Uterus (tissue), 4 donors: Measurements from ENCODE around the gene BORCS6. TPM values are rescaled to one million over a fixed set of nuclear protein-coding genes. Genes with fewer than 3 reads are reported as not detected.

Experiments
- DNase-seq, 2 donors: peaks; one replicate each; pipeline ENCODE4 v3.0.0-alpha.2; 2019 to 2020
- H3K27ac ChIP-seq, 2 donors: fragments of 200-600 bp; sonication (generic); 1 replicate in 1 of 2; 2 replicates in 1 of 2; pipeline ENCODE4 v1.5.1; 2016 to 2018
- H3K27me3 ChIP-seq, 2 donors: fragments of 200-600 bp; sonication (generic); one replicate each; pipeline ENCODE4 v1.5.1; 2018 to 2019; ENCODE audit warnings: control low read depth in 1 of 2
- H3K36me3 ChIP-seq, 2 donors: fragments of 200-600 bp; sonication (generic); one replicate each; pipeline ENCODE4 v1.5.1; 2019; ENCODE audit warnings: control low read depth in 1 of 2
- H3K4me1 ChIP-seq, 2 donors: fragments of 200-600 bp; sonication (generic); one replicate each; pipeline ENCODE4 v1.5.1; 2018 to 2019; ENCODE audit warnings: control low read depth in 1 of 2
- H3K4me3 ChIP-seq, 2 donors: fragments of 200-600 bp; sonication (generic); 1 replicate in 1 of 2; 2 replicates in 1 of 2; pipeline ENCODE4 v1.5.1; 2018 to 2019; ENCODE audit warnings: mild to moderate bottlenecking in 1 of 2
- H3K9me3 ChIP-seq, 2 donors: fragments of 200-600 bp; sonication (generic); one replicate each; pipeline ENCODE4 v1.5.1; 2019; ENCODE audit warnings: control low read depth in 1 of 2
- POLR2A ChIP-seq, 2 donors: fragments of 450-650 bp; IDR thresholded peaks; one replicate each; pipeline ENCODE4 v1.6.1; 2016; ENCODE audit warnings: antibody characterized with exemption in 2 of 2, mild to moderate bottlenecking in 1 of 2, moderate library complexity in 1 of 2
- intact Hi-C: fragments of 100-400 bp; cut with DNase I; formaldehyde crosslinking; loops from one replicate; pipeline ENCODE4 v1.15.1; 2023; ENCODE audit warnings: low total_unique reads
- total RNA-seq, 4 donors: library from RNA; depleted of rRNA in 3 of 4; stranded (reverse); fragments of >200 nt in 3 of 4; gene quantifications; one replicate each; pipeline versions ENCODE4 v1.1.0 to v1.2.4, GENCODE V29; 2014 to 2023
- TF ChIP-seq, protein P1 (sequence below), 4 experiments: fragments of 200-600 bp in 2 of 4; fragments of 450-650 bp in 2 of 4; sonication (generic) in 2 of 4; IDR thresholded peaks; one replicate each; pipeline ENCODE4 v1.5.1; 2016 to 2019; ENCODE audit warnings: antibody characterized with exemption in 4 of 4, mild to moderate bottlenecking in 2 of 4, moderate library complexity in 1 of 4
- donor health status: DM: yes; HTN: yes; CAD: no.

Gene BORCS6
- total RNA-seq, 4 donors from 2014 or later, result under 0.01 to 9.0 (median 6.1) TPM

DNA sequence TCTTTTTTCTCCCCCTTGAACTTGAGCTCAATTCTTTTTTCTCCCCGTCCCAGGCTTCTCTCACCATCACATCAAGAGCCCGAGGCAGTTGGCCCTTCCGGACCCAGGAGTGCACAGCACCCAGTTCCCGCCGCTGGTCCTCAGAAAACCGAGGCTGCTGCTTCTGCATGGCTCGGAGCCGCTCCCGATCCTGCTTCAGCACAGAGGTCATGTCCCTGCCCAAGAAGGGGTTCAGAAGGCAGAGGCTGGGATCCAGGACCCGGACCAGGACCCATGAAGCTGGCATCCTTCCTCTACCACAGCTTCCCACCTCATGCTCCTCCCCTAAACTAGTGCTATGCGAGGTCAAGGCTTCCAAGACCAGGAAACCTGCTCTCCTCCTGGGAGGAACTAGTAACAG lies 48.2 kb downstream of the BORCS6 start:
- Histone ChIP-seq H3K4me1 (peaks cover 0 to 5% of the 10 kb centered on the region in 2 donors), H3K27ac (peak overlapping the region in 1 of 2 donors; percentile 0), H3K9me3 (no peaks in the 10 kb centered on the region), H3K36me3 (no peaks in the 10 kb centered on the region), H3K4me3 (no peak overlapping the region), H3K27me3 (no peaks in the 10 kb centered on the region)
- intact Hi-C loops, result no loop called here
- TF ChIP-seq, protein P1, sequence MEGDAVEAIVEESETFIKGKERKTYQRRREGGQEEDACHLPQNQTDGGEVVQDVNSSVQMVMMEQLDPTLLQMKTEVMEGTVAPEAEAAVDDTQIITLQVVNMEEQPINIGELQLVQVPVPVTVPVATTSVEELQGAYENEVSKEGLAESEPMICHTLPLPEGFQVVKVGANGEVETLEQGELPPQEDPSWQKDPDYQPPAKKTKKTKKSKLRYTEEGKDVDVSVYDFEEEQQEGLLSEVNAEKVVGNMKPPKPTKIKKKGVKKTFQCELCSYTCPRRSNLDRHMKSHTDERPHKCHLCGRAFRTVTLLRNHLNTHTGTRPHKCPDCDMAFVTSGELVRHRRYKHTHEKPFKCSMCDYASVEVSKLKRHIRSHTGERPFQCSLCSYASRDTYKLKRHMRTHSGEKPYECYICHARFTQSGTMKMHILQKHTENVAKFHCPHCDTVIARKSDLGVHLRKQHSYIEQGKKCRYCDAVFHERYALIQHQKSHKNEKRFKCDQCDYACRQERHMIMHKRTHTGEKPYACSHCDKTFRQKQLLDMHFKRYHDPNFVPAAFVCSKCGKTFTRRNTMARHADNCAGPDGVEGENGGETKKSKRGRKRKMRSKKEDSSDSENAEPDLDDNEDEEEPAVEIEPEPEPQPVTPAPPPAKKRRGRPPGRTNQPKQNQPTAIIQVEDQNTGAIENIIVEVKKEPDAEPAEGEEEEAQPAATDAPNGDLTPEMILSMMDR (IDR thresholded peaks at IDR 0.05), result no peak
- no peak for TF ChIP-seq POLR2A (IDR thresholded peaks at IDR 0.05)
- DNase-seq, result no peak

- TF ChIP-seq POLR2A (IDR thresholded peaks at IDR 0.05), result no peak
- TF ChIP-seq, protein P1 (IDR thresholded peaks at IDR 0.05), result no peak
- Histone ChIP-seq H3K4me3 (no peak overlapping the region), H3K4me1 (peaks cover 0 to 5% of the 10 kb centered on the region in 2 donors), H3K9me3 (no peaks in the 10 kb centered on the region), H3K27ac (peak overlapping the region in 1 of 2 donors; percentile 80), H3K36me3 (no peaks in the 10 kb centered on the region), H3K27me3 (no peaks in the 10 kb centered on the region)
- intact Hi-C loops, result no loop called here
- no peak for DNase-seq
Measured at GRCh38 chr17:8141045-8141444, 48.9 kb downstream of the BORCS6 start.

- H3K4me3 ChIP-seq, result no peak overlapping the region
- intact Hi-C loops, result no loop called here
- no peaks in the 10 kb centered on the region for H3K9me3 ChIP-seq
- peak overlapping the region; percentile 80 to 96 for H3K27ac ChIP-seq
- H3K36me3 ChIP-seq, result no peaks in the 10 kb centered on the region
- DNase-seq, result peak in 1 of 2 donors; percentile 45
- TF ChIP-seq, protein P1 (IDR thresholded peaks at IDR 0.05), result no peak
- TF ChIP-seq POLR2A (IDR thresholded peaks at IDR 0.05), result no peak
- H3K4me1 ChIP-seq, result peaks cover 0 to 5% of the 10 kb centered on the region in 2 donors
- no peaks in the 10 kb centered on the region for H3K27me3 ChIP-seq
Measured at GRCh38 chr17:8140065-8141029, 49.6 kb downstream of the BORCS6 start.

GRCh38 chr17:8138672-8139371 lies 51.2 kb downstream of the BORCS6 start:
- Histone ChIP-seq H3K4me1 (peaks cover 0 to 5% of the 10 kb centered on the region in 2 donors), H3K4me3 (peak overlapping the region; percentile 8 to 13), H3K27me3 (no peaks in the 10 kb centered on the region), H3K9me3 (no peaks in the 10 kb centered on the region), H3K27ac (peak overlapping the region; percentile 80 to 96), H3K36me3 (no peaks in the 10 kb centered on the region)
- intact Hi-C loops, result no loop called here
- DNase-seq, result peak; percentile 96 to 98
- TF ChIP-seq POLR2A (IDR thresholded peaks at IDR 0.05), result peak; percentile 69 to 75
- TF ChIP-seq, protein P1 (IDR thresholded peaks at IDR 0.05), result peak; percentile 85 to 89 (median 86)

- peak overlapping the region in 1 of 2 donors; percentile 8 for H3K4me3 ChIP-seq
- H3K9me3 ChIP-seq, result no peaks in the 10 kb centered on the region
- no peak for DNase-seq
- intact Hi-C loops, result no loop called here
- H3K36me3 ChIP-seq, result no peaks in the 10 kb centered on the region
- no peak for TF ChIP-seq POLR2A (IDR thresholded peaks at IDR 0.05)
- TF ChIP-seq, protein P1 (IDR thresholded peaks at IDR 0.05), result no peak
- H3K27me3 ChIP-seq, result no peaks in the 10 kb centered on the region
- peak overlapping the region; percentile 80 to 96 for H3K27ac ChIP-seq
- peaks cover 0 to 5% of the 10 kb centered on the region in 2 donors for H3K4me1 ChIP-seq
Measured at GRCh38 chr17:8138374-8138671, 51.7 kb downstream of the BORCS6 start.
